Breast epithelium (tissue), 4 donors: ENCODE data around the gene KRTAP5-7. TPM values are rescaled to one million over a fixed set of nuclear protein-coding genes. Genes with fewer than 3 reads are reported as not detected.
"Not testable (repeated sequence)": the region's sequence is repeated elsewhere in the genome, so short reads cannot be mapped to it uniquely, and the experiment has no call there.

Source experiments
- DNase-seq, 2 donors: peaks; one replicate each; pipeline ENCODE4 v3.0.0-alpha.2; 2019; ENCODE audit warnings: low spot score in 2 of 2
- H3K27ac ChIP-seq, 2 donors: fragments of 200-600 bp; sonication (generic) in 1 of 2; one replicate each; pipeline ENCODE4 v1.5.1; 2016 to 2019; ENCODE audit warnings: mild to moderate bottlenecking in 1 of 2
- H3K27me3 ChIP-seq, 2 donors: fragments of 200-600 bp; sonication (generic) in 1 of 2; one replicate each; pipeline versions ENCODE4 v1.5.1 to v1.6.0; 2017 to 2019; ENCODE audit warnings: control low read depth in 1 of 2, mild to moderate bottlenecking in 1 of 2
- H3K36me3 ChIP-seq: fragments of 200-600 bp; one replicate; pipeline ENCODE4 v1.5.1; 2019
- H3K4me1 ChIP-seq, 2 donors: fragments of 200-600 bp; sonication (generic); one replicate each; pipeline ENCODE4 v1.5.1; 2016 to 2019; ENCODE audit warnings: control low read depth in 1 of 2
- H3K4me3 ChIP-seq, 3 donors: fragments of 200-600 bp; sonication (generic); 1 replicate in 2 of 3; 2 replicates in 1 of 3; pipeline ENCODE4 v1.5.1; 2016 to 2019; ENCODE audit warnings: mild to moderate bottlenecking in 3 of 3, moderate library complexity in 2 of 3
- H3K9me3 ChIP-seq, 2 donors: fragments of 200-600 bp; sonication (generic) in 1 of 2; one replicate each; pipeline ENCODE4 v1.5.1; 2016 to 2019; ENCODE audit warnings: control low read depth in 1 of 2
- POLR2A ChIP-seq: fragments of 450-650 bp; IDR thresholded peaks from one replicate; pipeline ENCODE4 v1.6.1; 2016; ENCODE audit warnings: antibody characterized with exemption, mild to moderate bottlenecking, moderate library complexity
- POLR2AphosphoS5 ChIP-seq, 3 donors: sonication (generic); formaldehyde crosslinking; IDR thresholded peaks; one replicate each; pipeline ENCODE4 v1.6.1; 2017; ENCODE audit warnings: antibody characterized with exemption in 3 of 3
- intact Hi-C: fragments of 100-400 bp; cut with DNase I; formaldehyde crosslinking; loops from one replicate; pipeline ENCODE4 v1.15.1; 2023; ENCODE audit warnings: low total_unique reads
- total RNA-seq, 3 donors: library from RNA; depleted of rRNA; stranded (reverse); fragments of >200 nt; gene quantifications; one replicate each; pipeline ENCODE4 v1.1.0, GENCODE V29; 2016
- TF ChIP-seq, protein P1 (sequence below), 3 donors: fragments of 450-650 bp; IDR thresholded peaks; one replicate each; pipeline ENCODE4 v1.5.1; 2016 to 2017; ENCODE audit warnings: antibody characterized with exemption in 3 of 3, mild to moderate bottlenecking in 3 of 3, moderate library complexity in 3 of 3

KRTAP5-7 gene
- total RNA-seq, 3 donors from 2014 or later = 0.16 TPM; not detected in 2

GRCh38 chr11:71537537-71537936 lies 10.5 kb downstream of the KRTAP5-7 start:
- intact Hi-C loops = no loop called here
- H3K4me1 ChIP-seq = no peaks in the 10 kb centered on the region
- no peak overlapping the region for H3K4me3 ChIP-seq
- no peaks in the 10 kb centered on the region for H3K9me3 ChIP-seq
- H3K27ac ChIP-seq = no peak overlapping the region
- H3K36me3 ChIP-seq = no peaks in the 10 kb centered on the region
- TF ChIP-seq POLR2A = no peak
- TF ChIP-seq POLR2AphosphoS5 (IDR thresholded peaks at IDR 0.05) = no peak
- TF ChIP-seq, protein P1, sequence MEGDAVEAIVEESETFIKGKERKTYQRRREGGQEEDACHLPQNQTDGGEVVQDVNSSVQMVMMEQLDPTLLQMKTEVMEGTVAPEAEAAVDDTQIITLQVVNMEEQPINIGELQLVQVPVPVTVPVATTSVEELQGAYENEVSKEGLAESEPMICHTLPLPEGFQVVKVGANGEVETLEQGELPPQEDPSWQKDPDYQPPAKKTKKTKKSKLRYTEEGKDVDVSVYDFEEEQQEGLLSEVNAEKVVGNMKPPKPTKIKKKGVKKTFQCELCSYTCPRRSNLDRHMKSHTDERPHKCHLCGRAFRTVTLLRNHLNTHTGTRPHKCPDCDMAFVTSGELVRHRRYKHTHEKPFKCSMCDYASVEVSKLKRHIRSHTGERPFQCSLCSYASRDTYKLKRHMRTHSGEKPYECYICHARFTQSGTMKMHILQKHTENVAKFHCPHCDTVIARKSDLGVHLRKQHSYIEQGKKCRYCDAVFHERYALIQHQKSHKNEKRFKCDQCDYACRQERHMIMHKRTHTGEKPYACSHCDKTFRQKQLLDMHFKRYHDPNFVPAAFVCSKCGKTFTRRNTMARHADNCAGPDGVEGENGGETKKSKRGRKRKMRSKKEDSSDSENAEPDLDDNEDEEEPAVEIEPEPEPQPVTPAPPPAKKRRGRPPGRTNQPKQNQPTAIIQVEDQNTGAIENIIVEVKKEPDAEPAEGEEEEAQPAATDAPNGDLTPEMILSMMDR (IDR thresholded peaks at IDR 0.05) = no peak
- no peaks in the 10 kb centered on the region for H3K27me3 ChIP-seq
- DNase-seq = no peak

DNA sequence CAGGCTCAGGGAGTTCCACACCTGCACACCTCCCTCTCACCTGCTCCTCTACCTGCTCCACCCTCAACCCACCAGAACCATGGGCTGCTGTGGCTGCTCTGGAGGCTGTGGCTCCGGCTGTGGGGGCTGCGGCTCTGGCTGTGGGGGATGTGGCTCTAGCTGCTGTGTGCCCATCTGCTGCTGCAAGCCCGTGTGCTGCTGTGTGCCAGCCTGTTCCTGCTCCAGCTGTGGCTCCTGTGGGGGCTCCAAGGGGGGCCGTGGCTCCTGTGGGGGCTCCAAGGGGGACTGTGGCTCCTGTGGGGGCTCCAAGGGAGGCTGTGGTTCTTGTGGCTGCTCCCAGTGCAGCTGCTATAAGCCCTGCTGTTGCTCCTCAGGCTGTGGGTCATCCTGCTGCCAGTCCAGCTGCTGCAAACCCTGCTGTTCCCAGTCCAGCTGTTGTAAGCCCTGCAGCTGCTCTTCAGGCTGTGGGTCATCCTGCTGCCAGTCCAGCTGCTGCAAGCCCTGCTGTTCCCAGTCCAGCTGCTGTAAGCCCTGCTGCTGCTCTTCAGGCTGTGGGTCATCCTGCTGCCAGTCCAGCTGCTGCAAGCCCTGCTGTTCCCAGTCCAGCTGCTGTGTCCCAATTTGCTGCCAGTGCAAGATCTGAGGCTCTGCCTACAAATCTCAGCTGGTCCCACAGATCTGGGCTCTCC lies 11.1 kb downstream of the KRTAP5-7 start, which contains the start of gene KRTAP5-8:
Gene KRTAP5-8, plus strand, starts transcription at position 49 of the 689 bp plus-strand sequence. Its CDS starts 31 bp downstream, at position 80.
- DNase-seq, intact Hi-C loops, H3K4me1 ChIP-seq, H3K9me3 ChIP-seq, H3K27me3 ChIP-seq, H3K4me3 ChIP-seq, H3K27ac ChIP-seq, H3K36me3 ChIP-seq: not testable (repeated sequence)

DNA sequence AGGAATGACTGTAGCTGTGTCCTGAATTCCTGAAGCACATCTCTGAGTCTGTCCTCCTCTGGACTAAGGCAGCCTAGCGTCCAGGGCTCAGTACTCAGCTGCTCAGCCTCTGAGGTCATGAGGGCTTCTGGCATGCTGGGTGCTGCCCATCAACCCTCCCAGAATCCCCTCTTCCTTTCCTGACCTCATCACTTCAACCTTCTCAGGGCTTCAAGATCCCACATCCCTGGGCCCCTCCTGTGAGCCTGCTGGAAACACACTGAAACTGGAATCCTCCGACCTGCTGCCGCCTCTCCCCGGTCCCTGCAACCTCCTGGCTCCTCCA lies 11.6 kb downstream of the KRTAP5-7 start:
- TF ChIP-seq POLR2AphosphoS5 (IDR thresholded peaks at IDR 0.05) (no peak), POLR2A (no peak)
- TF ChIP-seq, protein P1 (IDR thresholded peaks at IDR 0.05) = no peak
- Histone ChIP-seq H3K4me1 (no peaks in the 10 kb centered on the region), H3K27me3 (no peaks in the 10 kb centered on the region), H3K27ac (no peak overlapping the region), H3K4me3 (no peak overlapping the region), H3K36me3 (no peaks in the 10 kb centered on the region), H3K9me3 (no peaks in the 10 kb centered on the region)
- intact Hi-C loops = no loop called here
- no peak for DNase-seq

DNA sequence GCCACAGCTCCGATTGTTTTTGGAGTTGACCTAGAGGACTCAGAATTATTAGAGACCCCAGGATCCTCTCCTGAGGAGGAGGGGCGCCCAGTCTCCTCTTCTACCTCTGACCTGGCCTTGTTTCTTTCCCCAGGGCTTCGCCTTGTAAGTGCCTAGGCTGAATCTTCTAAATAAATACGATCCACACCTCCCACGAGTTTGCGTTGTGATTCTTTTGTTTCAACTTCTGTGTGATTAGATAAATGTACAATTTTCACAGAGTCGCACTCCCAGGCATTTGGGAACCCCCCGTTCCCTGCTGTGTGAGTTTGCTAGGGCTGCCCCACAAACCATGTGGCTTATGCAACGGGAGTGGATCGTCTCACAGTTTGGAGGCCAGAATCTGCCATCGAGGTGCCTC lies 11.9 kb downstream of the KRTAP5-7 start:
- no peaks in the 10 kb centered on the region for H3K9me3 ChIP-seq
- no peak overlapping the region for H3K4me3 ChIP-seq
- H3K27ac ChIP-seq = no peak overlapping the region
- no peaks in the 10 kb centered on the region for H3K27me3 ChIP-seq
- no peaks in the 10 kb centered on the region for H3K36me3 ChIP-seq
- intact Hi-C loops = no loop called here
- TF ChIP-seq POLR2A = no peak
- no peak for DNase-seq
- no peaks in the 10 kb centered on the region for H3K4me1 ChIP-seq

DNA sequence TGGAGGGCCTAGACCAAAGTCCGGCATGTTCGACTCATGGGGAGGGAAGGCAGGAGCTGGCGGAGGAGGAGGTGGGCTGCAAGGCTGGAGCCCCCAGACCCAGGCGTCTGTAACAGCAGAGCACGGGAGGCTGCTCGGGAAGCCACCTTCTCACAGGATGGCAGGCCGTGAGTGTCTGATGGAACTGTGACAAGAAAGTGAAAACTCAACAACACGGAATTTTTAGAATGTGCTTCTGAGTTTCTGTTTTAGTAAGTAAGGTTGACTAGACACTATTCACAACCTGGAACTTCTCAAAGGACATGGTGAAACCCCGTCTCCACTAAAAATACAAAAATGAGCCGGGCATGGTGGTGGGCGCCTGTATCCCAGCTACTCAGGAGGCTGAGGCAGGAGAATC lies 12.9 kb downstream of the KRTAP5-7 start:
- H3K9me3 ChIP-seq, DNase-seq, H3K4me1 ChIP-seq, H3K36me3 ChIP-seq, intact Hi-C loops, H3K4me3 ChIP-seq, H3K27me3 ChIP-seq, H3K27ac ChIP-seq: not testable (repeated sequence)

DNA sequence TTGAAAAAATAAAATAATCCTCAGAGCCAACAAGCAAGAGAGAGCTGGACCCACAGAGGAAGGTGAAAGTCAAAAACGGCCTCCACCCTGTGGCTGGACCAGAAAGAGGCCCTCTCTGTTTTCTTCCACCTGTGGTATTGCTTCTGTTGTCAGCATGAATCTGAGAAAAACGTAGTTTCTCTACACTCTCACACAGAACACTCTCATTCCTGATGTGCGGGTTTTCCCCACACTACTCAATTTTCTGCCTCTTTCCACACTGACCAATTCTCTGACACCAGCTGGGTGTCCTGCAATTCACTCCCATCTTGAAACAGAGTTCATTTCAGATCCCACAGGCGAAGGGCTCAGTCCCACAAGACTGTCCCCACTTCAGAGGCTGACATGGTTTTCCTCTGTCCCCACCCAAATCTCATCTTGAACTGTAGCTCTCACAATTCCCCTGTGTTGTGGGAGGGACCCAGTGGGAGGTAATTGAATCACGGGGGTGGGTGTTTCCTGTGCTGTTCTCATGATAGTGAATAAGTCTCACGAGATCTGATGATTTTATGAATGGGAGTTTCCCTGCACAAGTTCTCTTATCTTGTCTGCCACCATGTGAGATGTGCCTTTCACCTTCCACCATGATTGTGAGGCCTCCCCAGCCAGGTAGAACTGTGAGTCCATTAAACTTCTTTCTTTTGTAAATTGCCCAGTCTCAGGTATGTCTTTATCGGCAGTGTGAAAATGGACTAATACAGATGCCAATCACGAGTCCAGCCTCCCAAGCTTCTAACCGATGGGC lies 13.6 kb downstream of the KRTAP5-7 start:
- H3K27ac ChIP-seq, H3K36me3 ChIP-seq, H3K27me3 ChIP-seq, H3K4me1 ChIP-seq, H3K4me3 ChIP-seq, H3K9me3 ChIP-seq, intact Hi-C loops, DNase-seq: not testable (repeated sequence)

DNA sequence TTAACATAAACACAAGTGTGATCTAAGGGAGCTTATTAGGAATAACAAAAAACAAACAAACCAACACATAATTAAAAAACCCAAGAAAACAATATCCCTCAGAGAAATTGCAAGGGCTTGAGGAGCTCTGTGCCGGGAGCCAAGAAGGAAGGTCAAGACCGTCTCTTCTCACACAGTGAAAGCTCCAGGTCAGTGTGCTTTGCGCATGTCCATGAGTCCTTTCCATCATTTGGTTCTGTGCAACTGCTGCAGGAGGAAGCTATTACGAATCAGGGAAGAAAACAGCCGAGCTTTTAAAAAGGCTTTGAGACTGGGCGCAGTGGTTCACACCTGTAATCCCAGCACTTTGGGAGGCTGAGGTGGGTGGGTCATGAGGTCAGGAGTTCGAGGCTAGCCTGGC lies 15.3 kb downstream of the KRTAP5-7 start:
- DNase-seq = no peak
- no peaks in the 10 kb centered on the region for H3K4me1 ChIP-seq
- intact Hi-C loops = no loop called here

More for the DNA sequence above, 15.3 kb downstream of the KRTAP5-7 start:
- H3K36me3 ChIP-seq = no peaks in the 10 kb centered on the region
- no peak for TF ChIP-seq POLR2A
- TF ChIP-seq, protein P1 (IDR thresholded peaks at IDR 0.05) = no peak
- TF ChIP-seq POLR2AphosphoS5 (IDR thresholded peaks at IDR 0.05) = no peak
- no peak overlapping the region for H3K27ac ChIP-seq
- peaks cover 0 to 4% of the 10 kb centered on the region in 2 donors for H3K9me3 ChIP-seq
- H3K27me3 ChIP-seq = no peaks in the 10 kb centered on the region
- no peak overlapping the region for H3K4me3 ChIP-seq
